ENCODE data around the gene PRRC2A. TPM values are rescaled to one million over a fixed set of nuclear protein-coding genes. Genes with fewer than 3 reads are reported as not detected.

Gene PRRC2A
- polyA plus RNA-seq, 1 donor from 2014 or later, result 39.9 TPM

GRCh38 chr6:31639043-31639442, 18.5 kb downstream of the PRRC2A start:
- Histone ChIP-seq H3K9me3 (ENCODE audit: low read length) (no peaks in the 10 kb centered on the region), H3K27me3 (ENCODE audit: insufficient read depth, low read depth, low read length) (no peaks in the 10 kb centered on the region), H3K79me2 (replicated peaks; ENCODE audit: insufficient read depth, low read length) (no peaks in the 10 kb centered on the region), H3K4me2 (ENCODE audit: low read length) (no peak overlapping the region), H3F3A (ENCODE audit: insufficient read depth, low read length, poor library complexity, severe bottlenecking) (no peaks in the 10 kb centered on the region), H2AFZ (ENCODE audit: low read depth, low read length) (no peak overlapping the region), H3K9ac (ENCODE audit: low read length) (no peak overlapping the region), H4K20me1 (ENCODE audit: insufficient read depth) (no peaks in the 10 kb centered on the region), H3K9me2 (ENCODE audit: insufficient read depth, low read length) (no peaks in the 10 kb centered on the region), H3K4me3 (ENCODE audit: low read length) (no peak overlapping the region), H3K27ac (ENCODE audit: low read length) (no peak overlapping the region), H3K36me3 (ENCODE audit: insufficient read depth, low read length) (no peaks in the 10 kb centered on the region)
- TF ChIP-seq REST (IDR thresholded peaks at IDR 0.05; ENCODE audit: borderline replicate concordance) (no peak), RAD21 (conservative IDR thresholded peaks at IDR 0.05) (no peak)

DNA sequence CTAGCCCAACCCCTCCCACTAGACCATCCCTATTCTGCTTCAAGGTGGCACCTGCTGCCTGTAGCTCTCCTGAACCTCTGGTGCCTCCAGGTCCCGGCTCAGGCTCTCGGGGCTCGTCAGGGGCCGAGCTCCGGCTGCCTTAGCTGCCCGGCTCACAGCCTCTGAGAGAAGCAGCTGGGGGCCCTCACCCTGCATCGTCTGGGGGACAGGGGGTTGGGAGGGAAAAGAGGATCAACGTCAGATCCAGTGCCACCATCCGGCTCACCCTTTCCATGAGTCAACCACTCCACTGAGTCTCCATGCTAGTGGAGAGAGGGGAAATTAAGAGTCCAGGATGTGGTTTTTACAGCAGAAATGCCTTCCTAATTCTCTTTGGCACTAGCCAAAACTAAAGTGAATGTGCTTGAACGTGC, 18.9 kb downstream of the PRRC2A start:
- Histone ChIP-seq H3K36me3 (ENCODE audit: insufficient read depth, low read length) (no peaks in the 10 kb centered on the region), H2AFZ (ENCODE audit: low read depth, low read length) (no peak overlapping the region), H3F3A (ENCODE audit: insufficient read depth, low read length, poor library complexity, severe bottlenecking) (no peaks in the 10 kb centered on the region), H3K79me2 (replicated peaks; ENCODE audit: insufficient read depth, low read length) (no peaks in the 10 kb centered on the region), H3K4me3 (ENCODE audit: low read length) (no peak overlapping the region), H3K9me3 (ENCODE audit: low read length) (no peaks in the 10 kb centered on the region), H3K9me2 (ENCODE audit: insufficient read depth, low read length) (no peaks in the 10 kb centered on the region), H3K27me3 (ENCODE audit: insufficient read depth, low read depth, low read length) (no peaks in the 10 kb centered on the region), H3K9ac (ENCODE audit: low read length) (no peak overlapping the region), H3K27ac (ENCODE audit: low read length) (no peak overlapping the region), H3K4me2 (ENCODE audit: low read length) (no peak overlapping the region), H4K20me1 (ENCODE audit: insufficient read depth) (no peaks in the 10 kb centered on the region)
- TF ChIP-seq REST (IDR thresholded peaks at IDR 0.05; ENCODE audit: borderline replicate concordance), result no peak
- TF ChIP-seq EP300 (conservative IDR thresholded peaks at IDR 0.05; ENCODE audit: poor library complexity, severe bottlenecking), result no peak
- no peak for TF ChIP-seq SMC3 (conservative IDR thresholded peaks at IDR 0.05; ENCODE audit: poor library complexity)
- no peak for TF ChIP-seq TAF1 (IDR thresholded peaks at IDR 0.05; ENCODE audit: low read depth)
- TF ChIP-seq EZH2 (IDR thresholded peaks at IDR 0.05; ENCODE audit: borderline replicate concordance, insufficient read depth, low read length, poor library complexity, severe bottlenecking), result no peak

DNA sequence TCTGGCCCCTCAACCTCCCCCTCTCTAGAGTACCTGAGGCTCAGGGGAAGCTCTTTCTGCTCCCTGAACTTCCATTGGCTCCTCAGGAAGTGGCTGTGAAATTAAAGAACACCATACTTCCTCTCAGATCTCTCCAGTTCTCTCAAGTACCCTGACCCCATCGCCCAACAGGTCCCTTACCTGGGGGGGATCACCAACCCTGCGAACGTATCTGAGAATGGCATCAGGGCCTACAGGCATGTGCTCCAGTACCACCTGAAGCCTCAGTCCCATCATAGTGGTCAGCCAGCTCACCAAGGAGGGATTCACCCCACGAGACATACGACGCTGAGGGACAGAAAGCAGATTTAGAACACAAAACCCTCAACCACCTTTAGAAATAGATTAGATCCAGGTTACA, 20.1 kb downstream of the PRRC2A start:
- Histone ChIP-seq H3K36me3 (ENCODE audit: insufficient read depth, low read length) (no peaks in the 10 kb centered on the region), H3K4me2 (ENCODE audit: low read length) (no peak overlapping the region), H4K20me1 (ENCODE audit: insufficient read depth) (no peaks in the 10 kb centered on the region), H2AFZ (ENCODE audit: low read depth, low read length) (no peak overlapping the region), H3K27ac (ENCODE audit: low read length) (no peak overlapping the region), H3K9me2 (ENCODE audit: insufficient read depth, low read length) (no peaks in the 10 kb centered on the region), H3K4me3 (ENCODE audit: low read length) (no peak overlapping the region), H3F3A (ENCODE audit: insufficient read depth, low read length, poor library complexity, severe bottlenecking) (no peaks in the 10 kb centered on the region), H3K79me2 (replicated peaks; ENCODE audit: insufficient read depth, low read length) (no peaks in the 10 kb centered on the region), H3K27me3 (ENCODE audit: insufficient read depth, low read depth, low read length) (no peaks in the 10 kb centered on the region), H3K9ac (ENCODE audit: low read length) (no peak overlapping the region), H3K9me3 (ENCODE audit: low read length) (no peaks in the 10 kb centered on the region)
- TF ChIP-seq POLR2AphosphoS5 (IDR thresholded peaks at IDR 0.05), result no peak

All from neural cell (in vitro differentiated cells).